WTC11 (cell line): ENCODE results near the gene MRPS9.

Experiments
- EMX1 ChIP-seq: fragments of 250-450 bp; sonication (Bioruptor Pico); IDR thresholded peaks from 2 replicates; pipeline ENCODE4 v1.8.0; 2021; ENCODE audit warnings: mild to moderate bottlenecking
- TF ChIP-seq, protein P1 (sequence below): fragments of 200-600 bp; IDR thresholded peaks from 2 replicates; pipeline ENCODE4 v1.8.0; 2022; ENCODE audit warnings: antibody characterized with exemption

DNA sequence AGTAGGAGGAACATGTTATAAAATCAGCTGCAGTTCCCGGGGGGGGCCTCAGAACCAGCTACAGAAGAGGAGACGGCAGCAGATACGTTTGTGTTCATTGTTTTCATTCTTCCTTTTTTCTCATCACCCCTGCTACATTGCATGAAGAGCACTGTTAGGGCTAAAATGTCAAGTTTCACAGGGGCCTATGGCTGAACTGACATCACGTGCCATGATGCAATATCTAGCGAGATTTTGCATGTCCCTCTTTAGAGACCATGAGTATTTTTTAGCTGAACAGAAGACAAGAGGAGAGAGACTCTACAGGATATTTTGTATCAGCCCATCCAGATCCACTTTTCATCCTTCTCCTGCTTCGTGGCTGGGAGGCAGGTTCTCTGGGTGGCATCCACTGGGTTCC, 97.6 kb downstream of the MRPS9 start:
- no peak for TF ChIP-seq EMX1 (CRISPR knock-in tag)
- TF ChIP-seq, protein P1, sequence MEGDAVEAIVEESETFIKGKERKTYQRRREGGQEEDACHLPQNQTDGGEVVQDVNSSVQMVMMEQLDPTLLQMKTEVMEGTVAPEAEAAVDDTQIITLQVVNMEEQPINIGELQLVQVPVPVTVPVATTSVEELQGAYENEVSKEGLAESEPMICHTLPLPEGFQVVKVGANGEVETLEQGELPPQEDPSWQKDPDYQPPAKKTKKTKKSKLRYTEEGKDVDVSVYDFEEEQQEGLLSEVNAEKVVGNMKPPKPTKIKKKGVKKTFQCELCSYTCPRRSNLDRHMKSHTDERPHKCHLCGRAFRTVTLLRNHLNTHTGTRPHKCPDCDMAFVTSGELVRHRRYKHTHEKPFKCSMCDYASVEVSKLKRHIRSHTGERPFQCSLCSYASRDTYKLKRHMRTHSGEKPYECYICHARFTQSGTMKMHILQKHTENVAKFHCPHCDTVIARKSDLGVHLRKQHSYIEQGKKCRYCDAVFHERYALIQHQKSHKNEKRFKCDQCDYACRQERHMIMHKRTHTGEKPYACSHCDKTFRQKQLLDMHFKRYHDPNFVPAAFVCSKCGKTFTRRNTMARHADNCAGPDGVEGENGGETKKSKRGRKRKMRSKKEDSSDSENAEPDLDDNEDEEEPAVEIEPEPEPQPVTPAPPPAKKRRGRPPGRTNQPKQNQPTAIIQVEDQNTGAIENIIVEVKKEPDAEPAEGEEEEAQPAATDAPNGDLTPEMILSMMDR: no peak
